ENCODE data around the gene RFX1. TPM values are rescaled to one million over a fixed set of nuclear protein-coding genes. Genes with fewer than 3 reads are reported as not detected.

RFX1 gene
- total and polyA plus RNA-seq, 2 of the 13 experiments (the other 11 are each of a cell fraction or from before 2014, with no cell fraction given) = 1.1 to 1.3 TPM

DNA sequence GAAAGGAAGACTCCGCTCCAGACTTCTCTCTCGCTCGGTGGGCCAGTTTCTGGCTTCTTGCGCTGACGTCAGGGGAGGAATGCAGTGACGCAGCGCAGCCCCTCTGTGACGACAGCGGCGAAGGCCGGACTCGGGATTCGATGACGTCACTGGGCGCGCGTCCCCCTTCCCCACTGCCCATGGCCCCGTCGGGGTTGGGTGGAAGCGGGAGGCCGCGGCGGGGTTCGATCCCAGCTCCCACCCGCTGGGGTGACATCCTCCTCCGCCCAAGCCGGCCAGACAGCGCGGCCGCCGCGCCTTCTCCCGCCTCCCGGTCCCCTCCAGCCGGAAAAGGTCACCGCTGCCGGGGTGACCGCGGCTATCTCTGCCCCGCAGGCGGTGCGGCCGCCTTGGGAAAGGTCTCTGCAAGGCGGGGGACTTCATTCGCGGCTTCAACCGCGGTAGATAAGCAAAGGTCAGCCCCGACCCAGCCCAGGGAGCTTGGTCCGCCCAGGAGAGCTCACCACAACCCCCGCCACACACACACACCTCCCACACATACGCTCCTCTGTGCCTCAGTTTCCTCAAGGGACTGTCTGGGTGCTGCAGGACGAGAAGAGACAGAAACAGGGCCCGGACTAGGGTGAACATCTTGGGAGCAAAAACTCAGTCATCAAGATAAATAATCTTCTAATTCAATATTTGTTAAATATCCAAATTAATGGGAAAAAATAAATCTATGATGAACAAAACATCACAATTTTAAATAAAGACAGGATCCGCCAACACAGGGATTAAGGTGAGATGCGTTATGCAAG is 844 bp upstream of the RFX1 start (continued):
- TF ChIP-seq, protein P1, sequence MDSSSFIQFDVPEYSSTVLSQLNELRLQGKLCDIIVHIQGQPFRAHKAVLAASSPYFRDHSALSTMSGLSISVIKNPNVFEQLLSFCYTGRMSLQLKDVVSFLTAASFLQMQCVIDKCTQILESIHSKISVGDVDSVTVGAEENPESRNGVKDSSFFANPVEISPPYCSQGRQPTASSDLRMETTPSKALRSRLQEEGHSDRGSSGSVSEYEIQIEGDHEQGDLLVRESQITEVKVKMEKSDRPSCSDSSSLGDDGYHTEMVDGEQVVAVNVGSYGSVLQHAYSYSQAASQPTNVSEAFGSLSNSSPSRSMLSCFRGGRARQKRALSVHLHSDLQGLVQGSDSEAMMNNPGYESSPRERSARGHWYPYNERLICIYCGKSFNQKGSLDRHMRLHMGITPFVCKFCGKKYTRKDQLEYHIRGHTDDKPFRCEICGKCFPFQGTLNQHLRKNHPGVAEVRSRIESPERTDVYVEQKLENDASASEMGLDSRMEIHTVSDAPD (CRISPR knock-in tag; IDR thresholded peaks at IDR 0.05) = no peak
- TF ChIP-seq ZNF782 (CRISPR knock-in tag; IDR thresholded peaks at IDR 0.05; ENCODE audit: borderline replicate concordance) (no peak), ZZZ3 (CRISPR knock-in tag; IDR thresholded peaks at IDR 0.05; ENCODE audit: borderline replicate concordance) (no peak), MLLT10 (CRISPR knock-in tag; IDR thresholded peaks at IDR 0.05) (no peak), ATRX (CRISPR knock-in tag; IDR thresholded peaks at IDR 0.05; ENCODE audit: borderline replicate concordance) (no peak), LCORL (IDR thresholded peaks at IDR 0.05) (no peak), LCORL (CRISPR knock-in tag; IDR thresholded peaks at IDR 0.05) (peak; percentile 60; the same call in 1 of the 2 replicates), ZNF841 (CRISPR knock-in tag; IDR thresholded peaks at IDR 0.05; ENCODE audit: borderline replicate concordance) (no peak), ADNP (CRISPR knock-in tag; IDR thresholded peaks at IDR 0.05) (no peak), ARNT (IDR thresholded peaks at IDR 0.05) (no peak), ZNF564 (CRISPR knock-in tag; IDR thresholded peaks at IDR 0.05) (no peak), KDM4B (CRISPR knock-in tag; IDR thresholded peaks at IDR 0.05) (peak; percentile 71), ZSCAN9 (CRISPR knock-in tag; IDR thresholded peaks at IDR 0.05; ENCODE audit: borderline replicate concordance) (peak; percentile 86; the same call in 1 of the 2 replicates)
- TF ChIP-seq, protein P2, sequence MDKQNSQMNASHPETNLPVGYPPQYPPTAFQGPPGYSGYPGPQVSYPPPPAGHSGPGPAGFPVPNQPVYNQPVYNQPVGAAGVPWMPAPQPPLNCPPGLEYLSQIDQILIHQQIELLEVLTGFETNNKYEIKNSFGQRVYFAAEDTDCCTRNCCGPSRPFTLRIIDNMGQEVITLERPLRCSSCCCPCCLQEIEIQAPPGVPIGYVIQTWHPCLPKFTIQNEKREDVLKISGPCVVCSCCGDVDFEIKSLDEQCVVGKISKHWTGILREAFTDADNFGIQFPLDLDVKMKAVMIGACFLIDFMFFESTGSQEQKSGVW (CRISPR knock-in tag; IDR thresholded peaks at IDR 0.05; ENCODE audit: borderline replicate concordance) = no peak
- TF ChIP-seq, protein P3, sequence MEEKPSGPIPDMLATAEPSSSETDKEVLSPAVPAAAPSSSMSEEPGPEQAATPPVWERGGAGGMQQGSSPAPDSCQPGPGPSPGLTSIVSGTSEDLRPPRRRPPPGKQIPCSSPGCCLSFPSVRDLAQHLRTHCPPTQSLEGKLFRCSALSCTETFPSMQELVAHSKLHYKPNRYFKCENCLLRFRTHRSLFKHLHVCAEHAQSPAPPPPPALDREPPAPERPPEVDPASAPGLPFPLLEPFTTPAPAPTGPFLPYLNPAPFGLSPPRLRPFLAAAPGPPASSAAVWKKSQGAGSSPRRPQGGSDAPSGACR (CRISPR knock-in tag; IDR thresholded peaks at IDR 0.05) = no peak
- TF ChIP-seq, protein P4, sequence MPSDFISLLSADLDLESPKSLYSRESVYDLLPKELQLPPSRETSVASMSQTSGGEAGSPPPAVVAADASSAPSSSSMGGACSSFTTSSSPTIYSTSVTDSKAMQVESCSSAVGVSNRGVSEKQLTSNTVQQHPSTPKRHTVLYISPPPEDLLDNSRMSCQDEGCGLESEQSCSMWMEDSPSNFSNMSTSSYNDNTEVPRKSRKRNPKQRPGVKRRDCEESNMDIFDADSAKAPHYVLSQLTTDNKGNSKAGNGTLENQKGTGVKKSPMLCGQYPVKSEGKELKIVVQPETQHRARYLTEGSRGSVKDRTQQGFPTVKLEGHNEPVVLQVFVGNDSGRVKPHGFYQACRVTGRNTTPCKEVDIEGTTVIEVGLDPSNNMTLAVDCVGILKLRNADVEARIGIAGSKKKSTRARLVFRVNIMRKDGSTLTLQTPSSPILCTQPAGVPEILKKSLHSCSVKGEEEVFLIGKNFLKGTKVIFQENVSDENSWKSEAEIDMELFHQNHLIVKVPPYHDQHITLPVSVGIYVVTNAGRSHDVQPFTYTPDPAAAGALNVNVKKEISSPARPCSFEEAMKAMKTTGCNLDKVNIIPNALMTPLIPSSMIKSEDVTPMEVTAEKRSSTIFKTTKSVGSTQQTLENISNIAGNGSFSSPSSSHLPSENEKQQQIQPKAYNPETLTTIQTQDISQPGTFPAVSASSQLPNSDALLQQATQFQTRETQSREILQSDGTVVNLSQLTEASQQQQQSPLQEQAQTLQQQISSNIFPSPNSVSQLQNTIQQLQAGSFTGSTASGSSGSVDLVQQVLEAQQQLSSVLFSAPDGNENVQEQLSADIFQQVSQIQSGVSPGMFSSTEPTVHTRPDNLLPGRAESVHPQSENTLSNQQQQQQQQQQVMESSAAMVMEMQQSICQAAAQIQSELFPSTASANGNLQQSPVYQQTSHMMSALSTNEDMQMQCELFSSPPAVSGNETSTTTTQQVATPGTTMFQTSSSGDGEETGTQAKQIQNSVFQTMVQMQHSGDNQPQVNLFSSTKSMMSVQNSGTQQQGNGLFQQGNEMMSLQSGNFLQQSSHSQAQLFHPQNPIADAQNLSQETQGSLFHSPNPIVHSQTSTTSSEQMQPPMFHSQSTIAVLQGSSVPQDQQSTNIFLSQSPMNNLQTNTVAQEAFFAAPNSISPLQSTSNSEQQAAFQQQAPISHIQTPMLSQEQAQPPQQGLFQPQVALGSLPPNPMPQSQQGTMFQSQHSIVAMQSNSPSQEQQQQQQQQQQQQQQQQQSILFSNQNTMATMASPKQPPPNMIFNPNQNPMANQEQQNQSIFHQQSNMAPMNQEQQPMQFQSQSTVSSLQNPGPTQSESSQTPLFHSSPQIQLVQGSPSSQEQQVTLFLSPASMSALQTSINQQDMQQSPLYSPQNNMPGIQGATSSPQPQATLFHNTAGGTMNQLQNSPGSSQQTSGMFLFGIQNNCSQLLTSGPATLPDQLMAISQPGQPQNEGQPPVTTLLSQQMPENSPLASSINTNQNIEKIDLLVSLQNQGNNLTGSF (CRISPR knock-in tag; IDR thresholded peaks at IDR 0.05) = 0 out of 2 replicates have a peak, but pooled peaks have one; percentile 5
